AG10803 (cell line): ENCODE results near the gene OR10A3.

Experiments
- DNase-seq: peaks from one replicate; pipeline ENCODE4 v3.0.0; 2010; ENCODE audit warnings: low read depth
- H3K4me3 ChIP-seq: 2 replicates; pipeline ENCODE4 v1.5.1; 2011; ENCODE audit warnings: mild to moderate bottlenecking, low read length, control low read depth
- CTCF ChIP-seq: conservative IDR thresholded peaks from 2 replicates; pipeline ENCODE4 v1.5.1; 2011; ENCODE audit warnings: mild to moderate bottlenecking, low read length, control low read depth, inconsistent platforms

OR10A3 gene

GRCh38 chr11:7977232-7977917, 35.9 kb upstream of the OR10A3 start:
- no peak for TF ChIP-seq CTCF
- no peak overlapping the region for H3K4me3 ChIP-seq
- DNase-seq = peak; percentile 97

- peak; percentile 24 for DNase-seq
- TF ChIP-seq CTCF = no peak
- no peak overlapping the region for H3K4me3 ChIP-seq
Measured at GRCh38 chr11:7974668-7975067, 33.2 kb upstream of the OR10A3 start.

GRCh38 chr11:7973011-7973410, 31.5 kb upstream of the OR10A3 start:
- no peak for TF ChIP-seq CTCF
- no peak overlapping the region for H3K4me3 ChIP-seq
- DNase-seq = peak; percentile 64

DNA sequence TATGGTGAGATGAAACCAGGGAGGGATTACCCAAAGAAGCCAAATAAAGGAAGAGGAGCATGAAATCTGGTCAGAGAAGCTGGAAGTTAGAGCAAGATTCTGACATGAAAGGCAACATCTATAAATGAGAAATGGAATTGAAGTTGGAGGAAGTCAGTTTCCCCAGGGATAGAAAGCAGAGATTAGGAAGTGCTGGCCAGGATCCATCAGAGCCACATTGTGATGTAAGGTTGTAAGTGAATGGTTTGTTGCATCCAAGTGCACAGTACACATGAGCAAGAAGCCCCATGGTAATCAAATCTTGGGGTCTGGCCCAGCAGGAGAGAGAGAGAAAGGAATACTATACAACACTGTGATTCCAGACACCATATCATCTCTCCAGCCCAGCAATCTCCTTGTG, 30.3 kb upstream of the OR10A3 start:
- H3K4me3 ChIP-seq = no peak overlapping the region
- no peak for DNase-seq
- no peak for TF ChIP-seq CTCF

DNA sequence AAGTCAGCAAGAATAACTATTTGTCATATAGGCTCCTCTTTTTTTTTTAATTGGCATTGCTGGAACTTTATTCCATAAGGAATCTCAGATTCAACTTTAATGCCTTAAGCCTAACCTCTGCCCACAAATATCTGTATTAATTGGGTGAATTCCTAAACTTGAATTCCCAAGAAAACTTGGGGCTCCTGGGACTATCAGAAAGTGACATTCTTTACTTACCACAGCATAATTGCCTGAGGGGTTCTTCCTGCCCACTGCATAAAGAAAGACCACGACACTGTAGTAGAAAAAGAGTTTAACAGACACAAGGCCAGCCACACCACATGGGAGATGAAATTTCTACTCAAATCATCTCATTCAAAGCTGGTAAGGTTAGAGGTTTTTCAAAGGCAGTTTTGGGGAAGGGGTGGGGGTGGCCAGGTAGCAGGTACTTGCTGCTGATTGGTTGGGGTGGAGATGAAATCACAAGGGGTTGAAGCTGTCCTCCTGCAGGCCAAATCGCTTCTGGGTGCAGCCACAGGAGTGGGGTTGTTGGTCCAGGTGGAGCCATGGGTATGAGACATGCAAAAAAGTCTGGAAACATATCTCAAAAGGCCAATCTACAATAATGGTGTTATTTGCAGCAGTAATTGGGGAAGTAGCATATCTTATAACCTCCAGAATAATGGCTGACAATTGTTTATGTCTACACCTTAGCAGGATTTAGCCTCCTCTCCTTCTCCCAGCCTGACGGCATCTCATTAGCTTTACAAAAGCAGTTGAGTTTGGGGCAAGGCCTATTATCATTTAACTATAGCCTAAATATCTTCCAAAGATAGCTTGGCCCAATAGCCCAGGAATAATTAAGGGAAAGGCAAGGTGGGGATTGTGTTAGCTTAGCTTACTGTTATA, 28.5 kb upstream of the OR10A3 start:
- no peak for TF ChIP-seq CTCF
- DNase-seq = peak; percentile 73
- no peak overlapping the region for H3K4me3 ChIP-seq

DNA sequence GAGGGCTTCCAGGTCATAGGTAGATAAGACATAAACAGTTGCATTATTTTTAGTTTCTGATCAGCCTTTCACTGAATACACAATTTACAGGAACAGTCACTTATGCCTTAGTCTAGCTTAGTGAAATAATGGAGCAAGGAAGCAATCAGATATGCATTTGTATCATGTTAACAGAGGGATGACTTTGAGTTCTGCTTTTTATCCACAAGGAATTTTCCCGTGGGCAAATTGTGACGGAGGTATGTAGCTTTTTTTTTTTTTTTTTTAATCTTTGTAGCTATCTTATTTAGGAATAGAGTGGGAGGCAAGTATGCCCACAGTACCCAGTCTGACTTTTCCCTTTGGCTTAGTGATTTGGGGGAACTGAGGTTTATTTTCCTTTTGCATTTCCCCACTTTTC, 27.2 kb upstream of the OR10A3 start:
- peak; percentile 57 for DNase-seq
- no peak overlapping the region for H3K4me3 ChIP-seq
- no peak for TF ChIP-seq CTCF

DNA sequence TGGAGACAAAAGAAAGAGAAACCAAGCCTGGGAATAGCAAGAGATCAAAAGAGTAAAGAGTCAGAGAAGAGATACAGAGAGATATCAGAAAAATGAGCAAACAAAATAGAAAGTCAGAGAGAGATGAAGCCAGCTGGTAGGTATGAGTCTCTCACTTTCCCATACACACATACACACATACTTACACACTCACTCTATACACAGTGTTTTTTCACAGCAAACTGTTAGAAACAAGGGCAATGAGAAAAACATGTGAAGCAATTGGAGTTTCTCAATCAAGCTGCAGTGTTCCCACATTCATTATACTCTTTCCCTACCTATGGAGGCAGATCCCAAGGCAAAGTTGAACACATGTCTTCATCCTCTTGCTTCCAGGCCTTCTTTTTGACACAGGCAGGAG, 26.3 kb upstream of the OR10A3 start:
- DNase-seq = peak; percentile 77
- no peak overlapping the region for H3K4me3 ChIP-seq
- no peak for TF ChIP-seq CTCF
